G401 (cell line): ENCODE data around the gene ADCY5. TPM values are rescaled to one million over a fixed set of nuclear protein-coding genes. Genes with fewer than 3 reads are reported as not detected.
A peak's percentile ranks its signal among the peaks of the same experiment; 100 is the strongest.

ENCODE experiments used
- DNase-seq: peaks from one replicate; pipeline ENCODE4 v3.0.0-alpha.2; 2015; ENCODE audit warnings: low spot score
- in situ Hi-C: cut with HindIII; loops from 2 replicates; pipeline ENCODE4 v1.10.0; 2016; ENCODE audit warnings: low sequenced_read_pairs, mixed read lengths
- total RNA-seq: library from RNA; depleted of rRNA; stranded (reverse); fragments of >200 nt; shearing (Covaris generic); gene quantifications from 2 replicates; pipeline ENCODE4 v1.2.3, GENCODE V29; 2014

ADCY5 gene
- total RNA-seq, 1 experiment from 2014 or later, result 0.07 TPM

- DNase-seq, result no peak
- in situ Hi-C loops, result no loop called here
Observed at GRCh38 chr3:123378409-123378915, 70.4 kb downstream of the ADCY5 start.

GRCh38 chr3:123377243-123377740 is 71.6 kb downstream of the ADCY5 start:
- no peak for DNase-seq
- in situ Hi-C loops, result no loop called here

- in situ Hi-C loops, result no loop called here
- DNase-seq, result no peak
Observed at GRCh38 chr3:123376451-123377242, 72.2 kb downstream of the ADCY5 start.

- in situ Hi-C loops, result no loop called here
- DNase-seq, result no peak
Observed at GRCh38 chr3:123375014-123375940, 73.6 kb downstream of the ADCY5 start.

- no peak for DNase-seq
- in situ Hi-C loops, result no loop called here
Observed at GRCh38 chr3:123374016-123374415, 74.9 kb downstream of the ADCY5 start.

GRCh38 chr3:123373474-123373987 is 75.4 kb downstream of the ADCY5 start:
- DNase-seq, result no peak
- in situ Hi-C loops, result no loop called here

- in situ Hi-C loops, result no loop called here
- no peak for DNase-seq
Observed at GRCh38 chr3:123372686-123373473, 76.0 kb downstream of the ADCY5 start.

GRCh38 chr3:123371859-123372685 is 76.8 kb downstream of the ADCY5 start:
- in situ Hi-C loops, result no loop called here
- peak; percentile 13 for DNase-seq

GRCh38 chr3:123371426-123371825 is 77.5 kb downstream of the ADCY5 start:
- DNase-seq, result no peak

GRCh38 chr3:123370819-123371218 is 78.1 kb downstream of the ADCY5 start:
- in situ Hi-C loops, result no loop called here
- no peak for DNase-seq

More at GRCh38 chr3:123371426-123371825, 77.5 kb downstream of the ADCY5 start:
- in situ Hi-C loops, result no loop called here

- DNase-seq, result no peak
- in situ Hi-C loops, result no loop called here
Observed at GRCh38 chr3:123369085-123369484, 79.8 kb downstream of the ADCY5 start.

- in situ Hi-C loops, result no loop called here
- DNase-seq, result no peak
Observed at GRCh38 chr3:123367467-123368154, 81.3 kb downstream of the ADCY5 start.

- in situ Hi-C loops, result no loop called here
- no peak for DNase-seq
Observed at GRCh38 chr3:123365450-123366143, 83.3 kb downstream of the ADCY5 start.

- in situ Hi-C loops, result no loop called here
- no peak for DNase-seq
Observed at GRCh38 chr3:123361071-123361470, 87.8 kb downstream of the ADCY5 start.

- in situ Hi-C loops, result no loop called here
- no peak for DNase-seq
Observed at GRCh38 chr3:123357275-123357674, 91.6 kb downstream of the ADCY5 start.

GRCh38 chr3:123353850-123354233 is 95.0 kb downstream of the ADCY5 start:
- DNase-seq, result no peak
- in situ Hi-C loops, result no loop called here
